RCC 7860 (cell line): ENCODE data around the gene CENPB.

Source experiments
- DNase-seq: peaks from one replicate; pipeline ENCODE4 v3.0.0-alpha.2; 2015; ENCODE audit warnings: low spot score
- FAIRE-seq: peaks from 2 replicates; lab custom pipeline; 2012; peaks lifted over from hg19 to GRCh38; lab: Jason Lieb, UNC

The CENPB gene

DNA sequence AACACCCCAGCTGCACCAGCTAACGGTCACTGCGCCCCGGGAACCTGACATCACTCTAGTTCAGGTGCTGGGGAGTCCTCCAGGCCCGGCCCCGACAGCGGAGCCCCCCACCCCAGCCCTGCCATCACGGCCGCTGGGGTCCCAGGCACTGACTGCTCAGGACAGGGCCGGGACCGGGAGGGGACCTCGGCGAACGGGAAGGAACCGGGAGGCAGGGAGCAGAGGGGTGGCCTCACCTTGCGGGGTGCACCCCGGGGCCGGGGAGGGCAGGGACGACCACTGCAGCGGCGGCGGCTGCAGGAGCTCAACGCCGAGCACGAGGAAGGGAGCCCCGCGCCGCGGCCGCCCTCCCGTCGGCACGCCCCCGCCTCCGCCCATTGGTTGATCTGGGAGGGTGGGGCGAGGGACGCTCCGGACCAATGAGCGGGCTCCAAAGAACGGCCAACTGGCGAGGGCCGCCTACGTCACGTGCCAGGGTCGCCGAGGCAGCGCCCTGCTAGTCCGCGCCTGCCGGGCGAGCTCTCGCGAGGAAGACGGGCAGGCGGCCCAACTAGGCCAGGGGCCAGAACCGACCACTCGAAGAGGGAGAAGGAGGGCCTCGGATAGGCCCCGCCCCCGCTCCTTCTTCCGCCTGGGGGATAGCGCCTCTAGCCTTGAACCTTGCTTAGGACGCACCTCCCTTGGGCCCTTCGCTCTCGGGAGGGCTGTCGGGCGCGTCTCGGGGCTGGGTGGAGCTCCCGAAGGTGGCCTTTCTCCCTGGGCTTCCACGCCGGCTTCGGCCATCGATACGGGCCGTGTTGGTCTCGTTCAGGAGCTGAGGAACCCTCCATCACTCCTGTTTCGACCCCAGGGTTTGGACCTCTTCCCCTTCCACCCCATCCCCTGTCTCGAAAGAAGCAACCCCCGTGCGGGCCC is 18.9 kb downstream of the CENPB start, which contains the start of gene ADISSP:
TSS of gene ADISSP (minus strand) at position 327 of the 915 bp plus-strand sequence. CDS start 7,653 bp downstream, outside the sequence.
- FAIRE-seq (peak; percentile 67), DNase-seq (peak; percentile 95)

DNA sequence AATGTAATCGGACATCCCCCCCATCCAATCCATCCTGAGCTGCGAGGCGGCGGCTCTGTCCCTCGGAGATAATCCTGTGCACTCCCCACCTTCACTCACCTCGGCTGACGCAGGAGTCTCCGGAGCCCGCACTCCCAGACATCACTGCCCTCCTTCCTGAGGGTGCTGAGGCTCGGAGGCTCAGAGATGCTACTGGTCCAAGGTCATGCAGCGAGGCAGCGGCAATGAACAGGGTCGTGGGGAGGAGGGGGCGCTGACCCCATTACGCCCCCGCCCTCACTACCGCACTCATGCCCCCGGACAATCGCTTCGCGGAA is 19.5 kb downstream of the CENPB start:
- FAIRE-seq, result no peak

DNA sequence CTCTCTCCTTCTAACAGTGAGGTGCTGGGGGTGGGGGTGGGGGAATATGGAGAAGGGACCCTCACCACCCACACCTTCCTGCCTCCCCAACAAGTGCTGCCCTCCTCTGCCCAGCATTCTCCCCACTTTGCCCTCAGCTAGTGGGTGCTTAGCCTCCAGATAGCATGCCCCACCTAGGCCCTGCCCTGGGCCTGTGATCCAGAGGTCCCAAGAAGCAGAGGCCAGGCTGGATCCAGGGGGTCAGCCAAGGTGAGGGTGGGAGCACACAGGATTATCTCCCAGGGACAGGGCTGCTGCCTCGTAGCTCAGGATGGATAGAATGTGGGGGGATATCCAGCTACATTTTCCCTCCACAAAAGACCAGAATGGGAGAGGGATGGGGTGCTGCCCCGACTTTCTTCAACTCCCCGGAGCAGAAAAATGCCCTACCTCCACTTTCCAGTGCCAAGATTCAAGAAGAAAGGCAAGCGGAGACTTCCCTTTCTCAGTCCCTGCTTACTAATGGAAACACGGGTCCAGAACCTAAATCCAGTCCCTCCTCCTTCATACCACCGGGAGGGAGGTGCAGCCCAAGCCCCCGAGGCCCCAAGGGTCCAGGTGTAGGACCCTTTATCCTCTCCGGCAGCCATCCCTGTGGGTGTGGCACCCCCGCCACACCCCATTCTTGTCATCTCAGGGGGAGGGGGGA is 20.0 kb downstream of the CENPB start:
- DNase-seq, result no peak
- no peak for FAIRE-seq

More for the DNA sequence above, 19.5 kb downstream of the CENPB start:
- DNase-seq, result no peak

DNA sequence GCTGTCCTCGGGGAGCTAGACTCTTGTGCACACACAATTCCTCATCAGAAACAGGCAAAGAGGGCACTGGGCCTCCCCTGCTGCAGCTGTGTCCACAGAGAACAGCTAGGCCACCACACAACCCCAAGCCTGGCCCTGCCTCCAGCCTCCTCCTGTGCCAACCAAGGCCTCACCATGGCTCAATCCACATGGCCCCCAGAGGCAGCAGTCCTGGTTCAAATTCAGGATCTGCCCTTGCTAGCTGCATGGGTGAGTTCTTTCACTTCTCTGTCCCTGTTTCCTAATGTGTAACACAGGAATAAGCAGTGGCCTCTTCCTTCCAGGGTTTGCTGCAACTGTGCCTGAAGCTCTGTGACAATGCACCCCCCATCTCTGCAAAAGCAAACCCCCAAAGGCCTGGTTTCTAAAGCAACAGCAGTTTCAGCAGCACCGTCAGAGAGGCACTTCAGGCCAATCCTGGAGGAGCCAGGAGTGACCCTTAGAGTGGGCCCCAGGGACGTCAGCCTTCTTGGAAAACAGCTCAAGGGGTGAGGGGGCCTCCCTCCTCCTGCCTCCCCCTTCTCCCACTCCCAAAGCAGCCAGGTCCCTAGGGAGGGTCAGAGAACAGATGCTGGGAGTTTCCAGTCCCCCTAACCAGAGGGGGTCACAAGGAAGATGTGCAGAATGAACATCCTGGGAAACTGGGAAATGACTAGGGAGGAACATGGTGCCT is 21.2 kb downstream of the CENPB start:
- no peak for DNase-seq
- FAIRE-seq, result no peak

DNA sequence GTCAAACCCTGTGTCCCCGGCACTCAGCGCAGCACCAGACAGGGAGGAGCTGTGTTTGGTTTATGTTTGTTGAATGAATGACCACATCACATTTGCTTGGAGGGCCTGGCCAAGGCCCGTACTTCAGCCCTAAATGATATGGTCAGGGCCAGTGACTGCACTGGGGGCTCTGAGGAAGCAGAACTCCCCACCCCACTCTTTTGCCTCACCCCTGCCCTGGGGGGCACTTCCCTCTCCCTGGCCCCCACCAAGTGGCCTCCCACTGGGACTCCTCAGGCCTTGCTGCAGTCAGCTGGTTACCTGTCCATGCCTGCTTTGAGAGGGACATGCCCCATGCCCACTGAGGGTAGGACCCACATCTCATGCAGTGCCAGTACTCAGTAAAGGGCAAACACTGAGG is 21.9 kb downstream of the CENPB start:
- FAIRE-seq (no peak), DNase-seq (no peak)

DNA sequence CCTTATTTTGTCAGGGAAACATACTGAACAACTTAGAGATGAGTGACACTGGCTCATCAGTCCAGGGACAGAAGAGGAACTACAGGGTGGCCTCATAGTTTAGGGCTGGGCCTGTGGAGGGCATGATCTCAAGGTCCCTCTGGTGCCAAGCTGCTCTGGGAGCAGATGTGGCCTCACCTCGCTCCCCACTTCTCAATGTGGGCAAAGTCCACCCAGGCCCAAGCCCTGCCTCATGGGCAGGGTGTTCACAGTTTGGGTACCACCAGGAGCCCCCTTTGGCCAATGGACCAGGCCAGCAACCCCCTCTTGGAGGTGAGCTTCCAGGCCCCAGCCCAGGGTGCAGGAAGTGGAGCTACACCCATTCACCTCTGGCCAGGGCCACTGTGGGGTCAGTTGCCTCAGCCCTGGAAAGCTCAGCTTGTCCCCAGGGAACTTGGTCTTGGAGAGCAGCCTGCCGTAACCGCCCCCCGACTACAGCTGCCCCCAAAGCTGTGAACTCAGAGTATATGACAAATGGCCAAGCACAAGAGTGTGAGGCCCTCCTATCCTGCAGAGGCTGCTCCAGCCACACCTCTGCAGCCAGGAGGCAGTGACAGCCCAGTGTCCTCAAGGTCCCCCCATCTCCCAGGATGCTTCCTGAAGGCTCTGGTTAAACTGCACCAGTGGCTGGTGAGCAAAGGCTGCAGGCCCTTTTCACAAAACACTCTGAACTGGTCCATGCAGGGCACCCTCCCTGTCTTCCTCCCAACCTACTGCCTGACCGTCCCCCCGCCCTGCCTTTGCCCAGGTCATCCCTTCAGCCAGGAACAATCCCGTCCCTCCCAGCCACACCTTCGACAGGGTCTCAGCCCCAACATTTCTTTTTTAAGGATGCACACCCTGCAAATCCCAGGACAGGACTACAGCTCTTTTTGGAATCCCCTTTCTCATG is 22.6 kb downstream of the CENPB start:
- FAIRE-seq, result no peak
- DNase-seq, result no peak

DNA sequence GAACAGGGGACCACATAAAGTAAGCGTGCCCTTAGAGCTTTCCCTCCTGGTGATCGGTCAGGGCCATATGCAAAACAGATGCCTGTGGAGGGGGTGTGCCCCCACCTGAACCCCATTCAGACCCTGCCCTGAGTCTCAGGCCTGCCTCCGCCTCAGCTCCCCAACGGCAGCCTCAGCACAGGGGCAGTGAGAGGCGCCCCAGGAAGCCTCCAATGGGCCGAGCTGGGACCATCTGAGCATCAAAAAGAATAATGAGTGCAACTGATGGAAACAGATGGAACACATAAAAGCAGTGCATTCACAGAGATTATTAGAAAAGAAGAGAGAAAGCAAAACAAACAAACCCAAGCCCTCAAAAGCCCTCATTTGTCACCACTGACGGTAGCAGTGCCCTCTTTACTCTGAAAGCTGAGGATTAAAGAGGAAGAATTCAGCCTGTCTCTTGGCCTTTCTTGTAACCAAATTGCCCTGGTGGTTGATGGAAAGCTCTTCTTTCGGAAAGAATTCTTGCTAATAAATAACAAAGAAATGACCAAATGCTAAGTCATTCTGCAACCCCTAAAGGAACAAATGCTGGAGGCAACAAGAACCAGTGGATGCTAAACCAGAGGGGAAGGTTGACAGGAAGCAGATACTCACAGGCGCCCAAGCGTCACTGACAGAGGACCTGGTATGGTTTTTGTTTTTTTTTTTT is 25.7 kb downstream of the CENPB start:
- DNase-seq (no peak), FAIRE-seq (no peak)

DNA sequence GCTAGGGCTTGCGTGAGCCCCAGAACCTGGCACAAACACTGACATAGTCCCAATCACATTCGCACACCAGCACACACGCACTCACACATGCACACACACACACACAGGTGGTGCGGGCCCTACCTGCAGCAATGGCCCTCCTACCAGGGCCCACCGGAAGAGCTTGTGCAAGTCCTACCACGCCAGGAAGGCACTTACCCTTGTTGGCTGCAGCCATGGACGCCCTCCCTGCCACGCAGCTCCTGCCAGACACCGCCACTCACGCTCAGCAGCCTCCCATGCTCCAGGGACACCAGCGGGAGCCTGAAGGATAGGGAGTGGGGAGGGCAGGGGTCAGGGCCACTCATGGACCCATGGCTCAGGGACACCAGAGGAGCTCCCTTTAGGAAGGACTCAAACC is 26.7 kb downstream of the CENPB start:
- FAIRE-seq, result no peak

DNA sequence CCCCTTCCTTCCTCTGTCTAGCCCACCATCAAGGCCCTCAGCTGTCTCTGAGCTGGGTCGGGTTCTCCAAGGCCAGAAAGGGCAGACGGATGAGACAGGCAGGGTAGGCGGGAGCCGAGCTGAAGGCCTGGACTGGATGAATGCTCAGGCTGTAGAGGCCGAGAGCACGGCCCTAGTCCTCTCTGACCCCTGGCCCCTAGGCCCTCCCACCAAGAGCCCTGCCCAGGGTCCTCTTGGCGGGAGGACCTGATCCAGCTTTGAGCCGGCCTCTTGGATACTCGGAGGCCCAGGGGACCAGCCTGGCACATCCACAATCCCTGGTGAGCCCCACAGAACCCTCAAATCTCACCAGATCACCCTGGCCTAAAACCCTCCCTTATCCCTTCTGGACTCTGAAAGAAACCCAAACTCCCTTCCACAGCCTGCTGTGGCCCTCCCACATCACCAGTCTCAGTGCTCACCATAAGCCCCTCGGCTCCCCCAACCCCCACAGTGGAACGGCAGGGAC is 27.2 kb downstream of the CENPB start:
- FAIRE-seq, result no peak

More for the DNA sequence above, 26.7 kb downstream of the CENPB start:
- no peak for DNase-seq

DNA sequence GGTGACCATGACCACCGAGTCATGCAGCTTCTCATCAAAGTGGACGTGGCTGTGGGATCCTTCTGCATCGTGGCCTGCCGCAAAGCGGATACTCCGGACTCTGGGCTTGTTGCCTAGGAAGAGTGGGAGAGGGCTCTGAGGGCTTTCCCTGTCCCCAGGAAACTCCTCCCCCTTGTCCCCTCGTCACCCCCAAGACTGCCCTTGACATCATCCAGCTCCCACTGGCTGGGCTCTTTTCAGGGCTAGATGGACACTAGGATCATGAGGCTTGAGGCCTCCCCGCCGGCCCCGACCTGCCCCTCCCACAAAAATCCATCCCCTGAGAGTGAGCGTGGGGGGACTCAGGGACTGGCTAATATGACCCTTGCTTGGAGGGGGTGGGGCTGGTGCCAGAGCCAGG is 28.0 kb downstream of the CENPB start:
- DNase-seq (no peak), FAIRE-seq (no peak)

More for the DNA sequence above, 27.2 kb downstream of the CENPB start:
- DNase-seq, result no peak

DNA sequence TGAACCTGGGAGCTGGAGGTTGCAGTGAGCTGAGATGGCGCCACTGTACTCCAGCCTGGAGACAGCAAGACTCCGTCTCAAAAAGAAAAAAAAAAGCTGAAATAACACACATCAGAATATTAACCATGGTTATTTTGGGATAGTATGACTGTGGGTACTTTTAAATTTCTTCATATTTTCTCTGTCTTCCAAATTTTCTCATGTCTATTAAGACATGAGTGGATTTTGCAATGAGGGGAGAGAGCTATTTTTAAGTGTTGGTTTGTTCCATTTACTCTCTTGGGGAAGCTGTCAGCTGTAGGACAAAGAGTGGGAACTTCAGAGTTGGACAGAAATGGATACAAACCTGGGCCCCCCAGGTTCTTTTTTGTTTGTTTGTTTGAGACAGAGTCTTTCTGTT is 29.3 kb downstream of the CENPB start:
- no peak for FAIRE-seq
- DNase-seq, result no peak

DNA sequence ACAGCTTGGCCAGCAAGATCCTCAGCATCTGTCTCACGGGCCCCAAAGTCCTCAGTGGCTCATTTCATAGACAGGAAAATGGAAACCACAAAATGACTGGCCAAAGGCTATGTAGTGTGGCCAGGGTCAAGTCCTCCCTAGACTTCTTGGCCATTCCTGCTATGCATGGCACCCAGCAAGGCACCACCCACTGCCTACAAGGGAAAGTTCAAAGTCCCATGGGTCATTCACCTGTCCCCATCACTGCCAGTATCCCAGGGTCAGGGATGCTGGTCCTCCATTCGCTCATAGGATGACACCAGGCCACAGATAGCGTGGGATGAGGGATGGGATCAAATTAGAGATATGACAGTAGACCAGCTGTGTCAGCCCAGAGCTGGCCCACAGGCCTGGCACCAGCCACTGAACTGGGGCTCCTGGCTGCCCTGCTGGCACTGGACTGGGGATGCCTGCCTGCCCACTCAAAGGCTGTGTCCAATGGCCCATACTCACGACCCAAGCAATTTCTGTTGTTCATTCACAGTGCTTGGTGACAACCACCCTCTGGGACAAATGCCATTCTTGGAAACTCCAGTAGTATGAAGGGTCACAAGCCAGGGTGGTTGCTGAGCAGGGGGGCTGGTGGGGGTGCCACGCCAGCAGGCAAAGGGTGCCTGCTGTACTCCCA is 30.6 kb downstream of the CENPB start:
- FAIRE-seq (no peak), DNase-seq (no peak)

DNA sequence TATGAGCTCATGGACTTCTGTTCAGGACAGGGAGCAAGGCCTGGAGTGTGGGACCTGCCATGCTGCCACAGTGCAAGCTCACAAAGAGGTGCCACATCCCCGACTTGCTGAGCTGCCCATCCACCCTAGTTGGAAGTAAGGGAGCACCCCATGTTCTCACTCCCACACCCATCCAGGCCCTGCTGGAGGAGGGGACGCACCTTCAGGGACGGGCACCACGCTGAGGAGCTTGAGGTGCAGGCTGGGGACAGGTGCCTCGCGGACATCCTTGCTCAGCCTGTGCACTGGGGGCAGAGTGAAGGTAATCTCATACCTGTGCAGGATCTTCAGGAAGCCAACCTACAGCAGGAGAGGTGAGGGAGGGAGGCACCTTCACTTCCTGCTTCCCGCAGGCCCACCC is 31.3 kb downstream of the CENPB start:
- no peak for FAIRE-seq
- DNase-seq, result no peak

DNA sequence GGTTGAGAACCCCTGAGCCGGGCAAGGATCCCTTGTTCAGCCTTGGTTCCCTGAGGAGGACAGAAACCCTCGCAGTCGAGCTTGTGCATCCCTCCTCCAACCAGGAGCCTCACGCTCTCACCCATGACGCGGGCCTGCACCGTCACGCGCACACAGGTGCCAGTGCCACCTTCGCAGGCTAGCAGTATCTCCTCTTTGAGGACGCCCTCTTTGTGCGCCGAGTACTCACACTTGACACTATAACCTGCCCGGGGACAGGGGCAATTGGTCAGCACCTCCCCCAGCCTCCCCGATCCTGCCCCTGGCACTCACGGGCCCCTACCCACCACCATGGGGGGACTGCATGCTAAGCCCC is 32.3 kb downstream of the CENPB start:
- FAIRE-seq (no peak), DNase-seq (no peak)

DNA sequence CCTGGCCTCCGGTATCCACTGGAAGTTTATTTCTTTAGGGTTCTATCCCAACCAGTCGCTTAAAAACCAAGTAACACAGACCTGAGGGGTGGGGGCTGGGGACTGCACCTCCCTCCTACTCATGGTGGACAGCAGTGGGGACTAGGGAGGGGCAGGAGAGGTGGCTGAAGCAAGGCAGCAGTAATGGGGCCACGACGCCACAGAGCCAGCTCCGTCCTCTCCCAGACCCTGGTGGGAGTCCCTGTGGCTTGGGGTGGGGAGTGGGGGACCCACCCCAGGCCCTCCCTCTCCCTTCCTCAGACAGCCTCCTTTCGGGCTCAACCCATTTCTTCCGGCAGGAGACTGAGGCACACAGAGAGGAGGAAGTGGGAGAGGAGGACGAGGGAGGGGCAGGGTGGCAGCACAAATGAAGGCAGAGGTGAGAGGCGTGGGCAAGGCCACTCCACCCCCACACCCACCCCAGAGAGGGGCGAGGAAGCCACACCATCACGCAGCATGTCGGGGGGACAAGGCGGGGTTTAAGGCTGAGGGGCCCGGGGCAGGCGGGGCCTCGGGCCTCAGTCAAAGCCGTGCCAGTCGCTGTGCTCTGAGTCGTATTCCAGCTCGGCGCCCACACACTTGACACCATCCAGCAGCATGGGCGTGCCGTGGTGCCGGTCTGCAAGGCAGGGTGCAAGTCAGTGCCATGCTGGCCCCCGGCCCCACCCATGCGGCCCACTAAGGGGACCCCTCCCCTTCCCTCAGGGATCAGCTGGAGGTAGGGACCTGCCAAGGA is 32.9 kb downstream of the CENPB start:
- DNase-seq (no peak), FAIRE-seq (no peak)

DNA sequence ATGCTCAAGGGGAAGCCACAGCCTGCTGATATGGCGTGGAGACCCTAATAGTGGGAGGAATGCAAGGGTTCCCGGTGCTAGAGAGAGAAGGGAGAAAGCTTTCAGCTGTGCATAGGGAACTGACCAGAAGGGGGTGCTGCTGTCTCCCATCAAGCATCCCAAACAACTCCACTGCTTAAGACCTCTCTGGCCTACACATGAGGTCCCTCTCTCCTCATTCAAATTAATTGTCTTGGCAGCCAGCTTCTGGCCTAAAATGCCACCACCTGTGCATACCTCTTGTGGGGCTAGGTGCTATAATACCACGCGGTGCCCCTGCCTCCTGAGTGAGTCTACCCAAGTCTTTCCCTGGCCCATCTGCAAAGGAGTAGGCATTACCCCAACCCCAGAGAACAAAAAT is 33.4 kb downstream of the CENPB start:
- no peak for FAIRE-seq
- peak; percentile 13 for DNase-seq

DNA sequence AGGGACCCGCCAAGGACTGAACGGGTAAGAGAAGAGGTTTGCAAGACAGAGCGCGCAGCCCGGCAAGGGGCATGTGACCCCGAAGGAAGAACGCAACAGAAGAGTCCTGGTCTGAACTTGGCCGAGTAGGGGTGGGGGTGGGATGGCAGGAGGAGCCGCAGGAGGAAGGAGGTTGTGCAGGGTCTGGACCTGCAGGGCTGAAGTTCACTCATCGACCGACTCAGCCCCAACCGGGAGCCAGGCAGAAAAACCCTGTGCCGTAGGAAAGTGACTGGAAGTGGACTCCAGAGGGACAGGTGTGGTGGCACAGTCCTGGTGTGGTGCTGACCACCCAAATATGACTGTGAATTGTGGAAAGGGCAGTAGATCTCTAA is 34.2 kb downstream of the CENPB start:
- DNase-seq (no peak), FAIRE-seq (no peak)

DNA sequence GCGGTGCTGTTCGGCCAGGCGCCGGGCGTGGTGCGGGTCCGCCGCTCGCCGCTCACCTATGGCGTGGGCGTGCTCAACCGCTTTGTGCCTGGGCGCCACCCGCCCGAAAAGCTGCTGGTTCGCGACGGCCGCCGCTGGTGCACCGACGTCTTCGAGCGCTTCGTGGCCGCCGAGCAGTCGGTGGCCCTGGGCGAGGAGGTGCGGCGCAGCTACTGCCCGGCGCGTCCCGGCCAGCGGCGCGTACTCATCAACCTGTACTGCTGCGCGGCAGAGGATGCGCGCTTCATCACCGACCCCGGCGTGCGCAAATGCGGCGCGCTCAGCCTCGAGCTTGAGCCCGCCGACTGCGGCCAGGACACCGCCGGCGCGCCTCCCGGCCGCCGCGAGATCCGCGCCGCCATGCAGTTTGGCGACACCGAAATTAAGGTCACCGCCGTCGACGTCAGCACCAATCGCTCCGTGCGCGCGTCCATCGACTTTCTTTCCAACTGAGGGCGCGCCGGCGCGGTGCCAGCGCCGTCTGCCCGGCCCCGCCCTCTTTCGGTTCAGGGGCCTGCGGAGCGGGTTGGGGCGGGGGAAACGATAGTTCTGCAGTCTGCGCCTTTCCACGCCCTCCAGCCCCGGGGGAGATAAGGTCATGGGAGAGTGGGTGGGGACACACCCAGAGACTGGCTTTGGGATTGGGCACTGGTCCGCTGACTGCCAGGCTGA is 34.7 kb downstream of the CENPB start:
- FAIRE-seq (no peak), DNase-seq (no peak)
